ENCODE measurements around the gene NOS3.

The NOS3 gene

GRCh38 chr7:150967349-150967748, 23.5 kb upstream of the NOS3 start:
- no peak for DNase-seq (ENCODE audit: low read depth)
- H3K4me3 ChIP-seq (ENCODE audit: low read length) = no peak overlapping the region
- TF ChIP-seq, protein P1, sequence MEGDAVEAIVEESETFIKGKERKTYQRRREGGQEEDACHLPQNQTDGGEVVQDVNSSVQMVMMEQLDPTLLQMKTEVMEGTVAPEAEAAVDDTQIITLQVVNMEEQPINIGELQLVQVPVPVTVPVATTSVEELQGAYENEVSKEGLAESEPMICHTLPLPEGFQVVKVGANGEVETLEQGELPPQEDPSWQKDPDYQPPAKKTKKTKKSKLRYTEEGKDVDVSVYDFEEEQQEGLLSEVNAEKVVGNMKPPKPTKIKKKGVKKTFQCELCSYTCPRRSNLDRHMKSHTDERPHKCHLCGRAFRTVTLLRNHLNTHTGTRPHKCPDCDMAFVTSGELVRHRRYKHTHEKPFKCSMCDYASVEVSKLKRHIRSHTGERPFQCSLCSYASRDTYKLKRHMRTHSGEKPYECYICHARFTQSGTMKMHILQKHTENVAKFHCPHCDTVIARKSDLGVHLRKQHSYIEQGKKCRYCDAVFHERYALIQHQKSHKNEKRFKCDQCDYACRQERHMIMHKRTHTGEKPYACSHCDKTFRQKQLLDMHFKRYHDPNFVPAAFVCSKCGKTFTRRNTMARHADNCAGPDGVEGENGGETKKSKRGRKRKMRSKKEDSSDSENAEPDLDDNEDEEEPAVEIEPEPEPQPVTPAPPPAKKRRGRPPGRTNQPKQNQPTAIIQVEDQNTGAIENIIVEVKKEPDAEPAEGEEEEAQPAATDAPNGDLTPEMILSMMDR (conservative IDR thresholded peaks at IDR 0.05; ENCODE audit: low read length) = no peak

GRCh38 chr7:150968056-150968733, 22.6 kb upstream of the NOS3 start:
- H3K4me3 ChIP-seq (ENCODE audit: low read length) = no peak overlapping the region; the same call in 1 of the 2 replicates
- peak; percentile 21 for DNase-seq (ENCODE audit: low read depth)
- TF ChIP-seq, protein P1 (conservative IDR thresholded peaks at IDR 0.05; ENCODE audit: low read length) = no peak

- TF ChIP-seq, protein P1 (conservative IDR thresholded peaks at IDR 0.05; ENCODE audit: low read length) = no peak
- peak; percentile 25 for DNase-seq (ENCODE audit: low read depth)
- no peak overlapping the region; the same call in 1 of the 2 replicates for H3K4me3 ChIP-seq (ENCODE audit: low read length)
Observed at GRCh38 chr7:150968734-150969372, 22.0 kb upstream of the NOS3 start.

DNA sequence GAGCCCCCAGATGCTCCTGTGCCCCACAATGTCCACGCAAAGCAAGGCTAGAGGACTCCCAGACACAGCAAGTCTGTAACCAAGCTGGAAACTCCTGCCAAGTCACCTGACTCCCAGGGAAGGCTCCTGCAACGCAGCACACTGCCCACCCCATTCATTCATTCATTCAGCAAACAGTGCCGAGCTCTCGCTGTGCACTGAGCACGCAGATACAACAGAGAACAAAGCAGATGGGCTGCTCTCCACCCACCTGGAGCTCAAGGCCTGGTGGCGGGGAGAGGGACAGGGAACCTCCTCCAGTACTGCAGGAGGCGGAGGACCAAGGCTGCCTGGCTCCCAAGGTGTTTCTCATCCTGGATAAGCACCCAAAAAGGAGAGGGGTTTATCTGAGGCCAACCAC, 21.3 kb upstream of the NOS3 start:
- DNase-seq (ENCODE audit: low read depth) = no peak
- TF ChIP-seq, protein P1 (conservative IDR thresholded peaks at IDR 0.05; ENCODE audit: low read length) = no peak
- H3K4me3 ChIP-seq (ENCODE audit: low read length) = no peak overlapping the region

DNA sequence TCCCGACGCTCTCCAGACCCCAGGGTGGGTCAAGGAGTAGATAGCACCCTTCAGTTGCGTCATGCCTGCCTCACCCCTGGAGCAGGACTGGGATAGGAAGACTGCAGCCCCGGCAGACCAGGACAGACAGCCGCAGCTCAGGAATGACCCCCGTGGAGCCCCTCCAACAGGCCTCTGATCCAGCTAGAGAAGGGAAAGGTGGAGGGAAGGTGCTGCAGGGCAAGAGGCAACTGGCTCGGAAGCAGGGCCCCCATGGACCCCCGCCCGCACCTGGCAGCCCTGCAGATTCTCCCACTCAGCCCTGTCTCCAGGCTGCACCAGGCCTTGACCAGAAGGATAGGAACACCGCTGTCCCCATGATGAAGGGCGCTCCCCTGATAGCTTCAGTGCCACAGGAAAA, 20.4 kb upstream of the NOS3 start:
- TF ChIP-seq, protein P1 (conservative IDR thresholded peaks at IDR 0.05; ENCODE audit: low read length) = no peak
- no peak overlapping the region for H3K4me3 ChIP-seq (ENCODE audit: low read length)
- DNase-seq (ENCODE audit: low read depth) = no peak

- no peak overlapping the region for H3K4me3 ChIP-seq (ENCODE audit: low read length)
- DNase-seq (ENCODE audit: low read depth) = no peak
- TF ChIP-seq, protein P1 (conservative IDR thresholded peaks at IDR 0.05; ENCODE audit: low read length) = no peak
Observed at GRCh38 chr7:150971242-150972022, 19.4 kb upstream of the NOS3 start.
